DOHH2 (cell line): Measurements from ENCODE around the gene ATOH7.

ENCODE experiments used
- H3F3A ChIP-seq: fragments of 200-600 bp; sonication (generic), shearing (Covaris generic); 2 replicates; pipeline ENCODE4 v1.6.0; 2016; ENCODE audit warnings: antibody characterized with exemption, mild to moderate bottlenecking; ENCODE audit not compliant: control insufficient read depth, insufficient read depth
- H3K27ac ChIP-seq: fragments of 200-600 bp; sonication (generic); 2 replicates; pipeline ENCODE4 v1.5.1; 2014; ENCODE audit warnings: low read depth, mild to moderate bottlenecking, low read length, moderate library complexity
- H3K27me3 ChIP-seq: fragments of 200-600 bp; sonication (generic); 2 replicates; pipeline ENCODE4 v1.6.1; 2014; ENCODE audit warnings: mild to moderate bottlenecking, low read length, mixed read lengths; ENCODE audit not compliant: control insufficient read depth
- H3K36me3 ChIP-seq: fragments of 200-600 bp; sonication (generic); 2 replicates; pipeline ENCODE4 v1.6.1; 2014; ENCODE audit warnings: mild to moderate bottlenecking, low read length, moderate library complexity, mixed read lengths; ENCODE audit not compliant: control insufficient read depth
- H3K4me1 ChIP-seq: fragments of 200-600 bp; sonication (generic); 2 replicates; pipeline ENCODE4 v1.6.1; 2014; ENCODE audit warnings: mild to moderate bottlenecking, low read length, mixed read lengths; ENCODE audit not compliant: control insufficient read depth
- H3K4me2 ChIP-seq: fragments of 200-600 bp; sonication (generic); 2 replicates; pipeline ENCODE4 v1.6.0; 2014; ENCODE audit warnings: mild to moderate bottlenecking, low read length, moderate library complexity
- H3K4me3 ChIP-seq: fragments of 200-600 bp; sonication (generic); 2 replicates; pipeline ENCODE4 v1.5.1; 2014; ENCODE audit warnings: mild to moderate bottlenecking, low read length, mixed read lengths
- H3K79me2 ChIP-seq: fragments of 200-600 bp; sonication (generic); 2 replicates; pipeline ENCODE4 v1.6.1; 2014; ENCODE audit warnings: mild to moderate bottlenecking, low read length, mixed read lengths; ENCODE audit not compliant: control insufficient read depth
- H3K9me2 ChIP-seq: fragments of 200-600 bp; sonication (generic); replicated peaks from 2 replicates; pipeline ENCODE4 v1.6.1; 2014; ENCODE audit warnings: mild to moderate bottlenecking, low read length, mixed read lengths; ENCODE audit not compliant: control insufficient read depth
- H3K9me3 ChIP-seq: fragments of 200-600 bp; sonication (generic); 2 replicates; pipeline ENCODE4 v1.6.1; 2014; ENCODE audit warnings: antibody characterized with exemption, low read length, mixed read lengths; ENCODE audit not compliant: control insufficient read depth, insufficient read depth
- H4K20me1 ChIP-seq: fragments of 200-600 bp; sonication (generic); 2 replicates; pipeline ENCODE4 v1.6.0; 2014; ENCODE audit warnings: low read depth, mild to moderate bottlenecking, antibody characterized with exemption, low read length, moderate library complexity; ENCODE audit not compliant: control insufficient read depth, insufficient read depth
- CTCF ChIP-seq: fragments of 200-600 bp; sonication (generic); IDR thresholded peaks from one replicate; pipeline ENCODE4 v1.5.1; 2014; ENCODE audit warnings: antibody characterized with exemption, mild to moderate bottlenecking, low read depth, low read length; ENCODE audit not compliant: poor library complexity, severe bottlenecking
- EZH2phosphoT487 ChIP-seq: fragments of 200-600 bp; sonication (generic); IDR thresholded peaks from 2 replicates; pipeline ENCODE4 v1.6.1; 2017; ENCODE audit warnings: borderline replicate concordance, mild to moderate bottlenecking, antibody characterized with exemption, low read length, moderate library complexity, mixed read lengths

ATOH7 gene

GRCh38 chr10:68276224-68276623, 44.3 kb upstream of the ATOH7 start:
- Histone ChIP-seq H3K4me3 (no peak overlapping the region), H3K9me3 (peaks cover 13% of the 10 kb centered on the region; the same call in 1 of the 2 replicates), H3K9me2 (no peaks in the 10 kb centered on the region), H3K36me3 (no peaks in the 10 kb centered on the region), H3F3A (no peaks in the 10 kb centered on the region), H3K27ac (no peak overlapping the region), H4K20me1 (no peaks in the 10 kb centered on the region), H3K4me2 (no peak overlapping the region), H3K79me2 (no peaks in the 10 kb centered on the region), H3K4me1 (no peaks in the 10 kb centered on the region), H3K27me3 (no peaks in the 10 kb centered on the region)
- TF ChIP-seq CTCF, result no peak
- no peak for TF ChIP-seq EZH2phosphoT487

GRCh38 chr10:68275600-68276126, 43.8 kb upstream of the ATOH7 start:
- no peak overlapping the region for H3K4me3 ChIP-seq
- no peak for TF ChIP-seq CTCF
- no peak for TF ChIP-seq EZH2phosphoT487
- no peaks in the 10 kb centered on the region for H3F3A ChIP-seq
- no peak overlapping the region for H3K27ac ChIP-seq
- H3K9me2 ChIP-seq, result no peaks in the 10 kb centered on the region
- H3K9me3 ChIP-seq, result peaks cover 13% of the 10 kb centered on the region; the same call in 1 of the 2 replicates
- H3K4me2 ChIP-seq, result no peak overlapping the region
- H3K27me3 ChIP-seq, result no peaks in the 10 kb centered on the region
- H4K20me1 ChIP-seq, result no peaks in the 10 kb centered on the region
- no peaks in the 10 kb centered on the region for H3K4me1 ChIP-seq
- H3K36me3 ChIP-seq, result no peaks in the 10 kb centered on the region
- no peaks in the 10 kb centered on the region for H3K79me2 ChIP-seq

GRCh38 chr10:68272833-68273232, 40.9 kb upstream of the ATOH7 start:
- H3K9me2 ChIP-seq, result no peaks in the 10 kb centered on the region
- no peak overlapping the region for H3K27ac ChIP-seq
- no peaks in the 10 kb centered on the region for H3F3A ChIP-seq
- no peak for TF ChIP-seq EZH2phosphoT487
- no peak overlapping the region for H3K4me2 ChIP-seq
- H3K36me3 ChIP-seq, result no peaks in the 10 kb centered on the region
- no peak overlapping the region for H3K4me3 ChIP-seq
- no peaks in the 10 kb centered on the region for H3K27me3 ChIP-seq
- H3K79me2 ChIP-seq, result no peaks in the 10 kb centered on the region
- peaks cover 5% of the 10 kb centered on the region; the same call in 1 of the 2 replicates for H3K9me3 ChIP-seq
- no peaks in the 10 kb centered on the region for H4K20me1 ChIP-seq
- no peaks in the 10 kb centered on the region for H3K4me1 ChIP-seq

- no peak overlapping the region for H3K4me2 ChIP-seq
Measured at GRCh38 chr10:68271196-68271882, 39.4 kb upstream of the ATOH7 start.

More at GRCh38 chr10:68271196-68271882, 39.4 kb upstream of the ATOH7 start:
- H3K4me3 ChIP-seq, result no peak overlapping the region
- no peaks in the 10 kb centered on the region for H3K79me2 ChIP-seq
- H3K27me3 ChIP-seq, result no peaks in the 10 kb centered on the region
- TF ChIP-seq EZH2phosphoT487 (no peak), CTCF (no peak)
- H3K9me3 ChIP-seq, result no peaks in the 10 kb centered on the region
- no peaks in the 10 kb centered on the region for H3K9me2 ChIP-seq
- H3K36me3 ChIP-seq, result no peaks in the 10 kb centered on the region
- no peaks in the 10 kb centered on the region for H4K20me1 ChIP-seq
- no peaks in the 10 kb centered on the region for H3K4me1 ChIP-seq
- H3F3A ChIP-seq, result no peaks in the 10 kb centered on the region
- H3K27ac ChIP-seq, result no peak overlapping the region
